Activated CD4-positive, alpha-beta T cell treated with anti-CD3 and anti-CD28 coated beads, Interleukin-2, amount 10 ng/mL, durations not matched to agents 7 days and 5 days (primary cell): ENCODE results near the gene CARMIL3. TPM values are rescaled to one million over a fixed set of nuclear protein-coding genes. Genes with fewer than 3 reads are reported as not detected.

Source experiments
- CTCF ChIA-PET: fragments of 350-600 bp; sonication (Branson Sonifier 250); formaldehyde crosslinking; loops from one replicate; lab custom pipeline; 2021; ENCODE audit warnings: antibody characterized with exemption; lab: Charles Lee
- POLR2A ChIA-PET: fragments of 350-600 bp; sonication (Branson Sonifier 250); formaldehyde crosslinking; loops from one replicate; lab custom pipeline; 2021; ENCODE audit warnings: antibody characterized with exemption; lab: Charles Lee
- DNase-seq: peaks from one replicate; pipeline ENCODE4 v3.0.0-alpha.2; 2020
- H3K27ac Mint-ChIP-seq: one replicate; pipeline ENCODE4 v1.8.0; 2021; ENCODE audit warnings: mild to moderate bottlenecking, moderate library complexity, mixed read lengths
- H3K27me3 Mint-ChIP-seq: one replicate; pipeline ENCODE4 v1.8.0; 2021; ENCODE audit warnings: mixed read lengths
- H3K36me3 Mint-ChIP-seq: one replicate; pipeline ENCODE4 v1.8.0; 2021; ENCODE audit warnings: low read depth, mixed read lengths
- H3K4me1 Mint-ChIP-seq: one replicate; pipeline ENCODE4 v1.8.0; 2021; ENCODE audit warnings: mixed read lengths
- H3K4me3 Mint-ChIP-seq: one replicate; pipeline ENCODE4 v1.8.0; 2021; ENCODE audit warnings: mild to moderate bottlenecking, moderate library complexity, mixed read lengths
- H3K9me3 Mint-ChIP-seq: one replicate; pipeline ENCODE4 v1.8.0; 2021; ENCODE audit warnings: mixed read lengths
- total RNA-seq, 2 experiments: library from RNA; stranded (reverse); gene quantifications; one replicate each; pipeline ENCODE4 v1.2.3, GENCODE V29; 2021

Gene CARMIL3
- total RNA-seq, 2 experiments from 2014 or later = 0.83 to 1.1 TPM

DNA sequence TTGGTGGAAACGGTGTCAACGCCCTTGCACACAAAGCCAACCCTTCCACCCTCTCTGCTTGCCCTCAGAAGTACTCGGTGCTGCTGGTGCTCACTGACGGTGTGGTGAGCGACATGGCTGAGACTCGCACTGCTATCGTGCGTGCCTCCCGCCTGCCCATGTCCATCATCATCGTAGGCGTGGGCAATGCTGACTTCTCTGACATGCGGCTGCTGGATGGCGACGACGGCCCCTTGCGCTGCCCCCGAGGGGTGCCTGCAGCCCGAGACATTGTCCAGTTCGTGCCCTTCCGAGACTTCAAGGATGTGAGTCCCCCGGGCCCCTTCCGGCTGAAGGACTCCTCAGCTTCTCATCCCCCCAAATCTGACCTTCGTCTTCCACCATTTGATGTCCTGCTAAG is 25.3 kb downstream of the CARMIL3 start:
- POLR2A ChIA-PET = interaction anchor here (0.6 kb wide), 1 partner anchor 64 kb away, joined by 6 read pairs; the partner anchor contains the start of gene EMC9
- Mint-ChIP-seq H3K27ac (peak overlapping the region; percentile 15), H3K36me3 (no peaks in the 10 kb centered on the region), H3K4me1 (peaks cover 36% of the 10 kb centered on the region), H3K9me3 (no peaks in the 10 kb centered on the region), H3K4me3 (no peak overlapping the region), H3K27me3 (peaks cover 2% of the 10 kb centered on the region)
- CTCF ChIA-PET = no interaction called here
- no peak for DNase-seq

- no peak for DNase-seq
- Mint-ChIP-seq H3K9me3 (no peaks in the 10 kb centered on the region), H3K27me3 (peaks cover 3% of the 10 kb centered on the region), H3K4me1 (peaks cover 42% of the 10 kb centered on the region), H3K4me3 (no peak overlapping the region), H3K27ac (peak overlapping the region; percentile 65), H3K36me3 (no peaks in the 10 kb centered on the region)
- ChIA-PET CTCF (no interaction called here), POLR2A (no interaction called here)
Observed at GRCh38 chr14:24078146-24078545, 26.3 kb downstream of the CARMIL3 start.

- no peak for DNase-seq
- POLR2A ChIA-PET = no interaction called here
- Mint-ChIP-seq H3K4me3 (peak overlapping the region; percentile 79), H3K9me3 (no peaks in the 10 kb centered on the region), H3K4me1 (peaks cover 42% of the 10 kb centered on the region), H3K36me3 (no peaks in the 10 kb centered on the region), H3K27ac (peak overlapping the region; percentile 58), H3K27me3 (peaks cover 3% of the 10 kb centered on the region)
- CTCF ChIA-PET = interaction anchor here (1.1 to 3.8 kb wide), 6 partner anchors 9 to 68 kb away, joined by 3 to 36 read pairs (median 6); partner anchors contain the start of gene PCK2
Observed at GRCh38 chr14:24079491-24080141, 27.8 kb downstream of the CARMIL3 start.

DNA sequence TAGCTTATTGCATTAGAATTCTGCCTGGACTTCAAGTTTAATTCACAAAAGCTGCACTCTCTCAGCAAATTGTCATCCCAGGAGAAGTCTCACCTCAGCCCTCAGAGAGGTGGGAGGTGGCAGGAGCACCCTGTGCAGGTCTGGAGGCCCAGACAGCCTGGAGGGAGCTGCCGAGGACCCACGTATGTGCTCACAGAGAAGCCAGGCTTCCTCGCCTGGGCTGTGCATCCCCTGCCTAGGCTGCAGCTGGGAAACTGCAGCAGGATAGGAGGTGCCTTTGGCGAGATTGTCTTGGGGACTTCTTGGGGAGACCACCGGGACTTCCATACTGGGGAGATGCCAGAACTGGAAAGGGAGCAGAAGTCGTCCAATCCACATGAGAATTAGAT is 28.3 kb downstream of the CARMIL3 start:
- H3K9me3 Mint-ChIP-seq = no peaks in the 10 kb centered on the region
- peaks cover 3% of the 10 kb centered on the region for H3K27me3 Mint-ChIP-seq
- peaks cover 40% of the 10 kb centered on the region for H3K4me1 Mint-ChIP-seq
- H3K4me3 Mint-ChIP-seq = peak overlapping the region; percentile 79
- ChIA-PET POLR2A (no interaction called here), CTCF (interaction anchor here (1.1 to 3.8 kb wide), 6 partner anchors 8 to 29 kb away, joined by 3 to 36 read pairs (median 6); partner anchors contain the start of gene PCK2)
- H3K36me3 Mint-ChIP-seq = no peaks in the 10 kb centered on the region
- H3K27ac Mint-ChIP-seq = peak overlapping the region; percentile 90
- no peak for DNase-seq

- H3K9me3 Mint-ChIP-seq = no peaks in the 10 kb centered on the region
- CTCF ChIA-PET = interaction anchor here (1.0 to 3.8 kb wide), 9 partner anchors 9 to 37 kb away, joined by 3 to 36 read pairs (median 3); partner anchors contain the start of gene PCK2
- peaks cover 31% of the 10 kb centered on the region for H3K4me1 Mint-ChIP-seq
- peak overlapping the region; percentile 90 for H3K27ac Mint-ChIP-seq
- peaks cover 3% of the 10 kb centered on the region for H3K27me3 Mint-ChIP-seq
- peak; percentile 79 for DNase-seq
- H3K4me3 Mint-ChIP-seq = peak overlapping the region; percentile 79
- no peaks in the 10 kb centered on the region for H3K36me3 Mint-ChIP-seq
- POLR2A ChIA-PET = no interaction called here
Observed at GRCh38 chr14:24080888-24081738, 29.3 kb downstream of the CARMIL3 start.

DNA sequence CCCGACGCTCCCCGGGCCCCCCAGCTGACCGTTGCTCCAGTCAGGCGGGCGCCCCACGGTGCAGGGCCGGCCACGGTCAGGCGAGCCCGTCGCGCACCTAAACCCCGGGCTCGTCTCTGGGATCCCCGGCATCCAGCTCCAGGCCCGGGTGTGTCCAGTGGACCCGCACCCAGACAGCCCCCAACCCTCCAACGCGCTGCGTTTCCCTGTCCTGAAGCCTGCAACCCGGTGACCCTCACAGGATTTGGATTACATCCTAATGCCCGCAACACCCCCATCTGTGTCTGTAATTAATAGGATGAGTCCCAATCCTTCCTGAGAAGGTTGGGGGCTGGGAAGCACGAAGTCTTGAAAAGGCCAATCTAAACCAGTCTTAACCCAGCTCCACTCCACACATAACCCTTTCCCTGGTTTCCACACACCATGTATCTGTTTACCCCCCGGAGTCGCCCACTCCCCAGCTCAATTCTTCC is 30.0 kb downstream of the CARMIL3 start:
- Mint-ChIP-seq H3K9me3 (no peaks in the 10 kb centered on the region), H3K27me3 (peaks cover 3% of the 10 kb centered on the region), H3K4me1 (peaks cover 27% of the 10 kb centered on the region), H3K36me3 (no peaks in the 10 kb centered on the region), H3K4me3 (peak overlapping the region; percentile 72), H3K27ac (peak overlapping the region; percentile 90)
- no peak for DNase-seq
- ChIA-PET POLR2A (no interaction called here), CTCF (interaction anchor here (1.0 to 3.8 kb wide), 7 partner anchors 9 to 79 kb away, joined by 3 to 36 read pairs (median 5); partner anchors contain the start of genes IRF9 and PCK2)

- H3K27me3 Mint-ChIP-seq = peaks cover 3% of the 10 kb centered on the region
- no peaks in the 10 kb centered on the region for H3K36me3 Mint-ChIP-seq
- DNase-seq = no peak
- ChIA-PET CTCF (interaction anchor here (0.5 to 3.8 kb wide), 8 partner anchors 8 to 488 kb away, joined by 3 to 36 read pairs (median 4); partner anchors contain the start of genes IRF9 and PCK2), POLR2A (interaction anchor here (0.6 kb wide), 1 partner anchor 47 kb away, joined by 3 read pairs; no protein-coding TSS in a partner anchor)
- no peaks in the 10 kb centered on the region for H3K9me3 Mint-ChIP-seq
- H3K27ac Mint-ChIP-seq = peak overlapping the region; percentile 90
- peak overlapping the region; percentile 72 for H3K4me3 Mint-ChIP-seq
- peaks cover 27% of the 10 kb centered on the region for H3K4me1 Mint-ChIP-seq
Observed at GRCh38 chr14:24082411-24083080, 30.7 kb downstream of the CARMIL3 start.

- Mint-ChIP-seq H3K4me1 (peaks cover 27% of the 10 kb centered on the region), H3K27ac (no peak overlapping the region), H3K27me3 (peaks cover 3% of the 10 kb centered on the region), H3K9me3 (no peaks in the 10 kb centered on the region), H3K36me3 (no peaks in the 10 kb centered on the region), H3K4me3 (no peak overlapping the region)
- ChIA-PET POLR2A (no interaction called here), CTCF (interaction anchor here (1.0 to 1.7 kb wide), 2 partner anchors 78 to 250 kb away, joined by 3 to 5 read pairs; partner anchors contain the start of gene IRF9)
- DNase-seq = no peak
Observed at GRCh38 chr14:24083462-24083861, 31.7 kb downstream of the CARMIL3 start.

DNA sequence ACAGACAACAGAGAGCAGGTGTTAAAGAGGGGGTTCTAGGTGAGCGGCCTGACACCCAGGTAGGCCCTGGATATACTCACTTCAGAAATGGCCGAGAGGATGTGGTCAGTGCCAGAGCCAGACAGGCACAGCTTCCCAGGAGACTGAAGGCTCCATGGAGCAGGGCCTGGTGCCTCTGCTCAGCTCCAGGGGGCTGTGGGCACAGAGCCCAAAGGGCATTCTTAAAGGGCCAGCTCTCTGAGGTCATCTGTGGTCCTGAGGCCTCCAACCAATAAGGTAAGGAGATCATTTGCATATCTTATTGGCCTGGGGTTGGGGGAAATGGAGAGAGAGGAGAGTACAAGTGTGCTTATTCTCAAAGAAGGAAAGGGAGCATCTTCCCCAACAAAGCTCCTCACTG is 32.6 kb downstream of the CARMIL3 start:
- H3K27ac Mint-ChIP-seq = no peak overlapping the region
- no peak overlapping the region for H3K4me3 Mint-ChIP-seq

GRCh38 chr14:24085215-24085614 is 33.4 kb downstream of the CARMIL3 start:
- Mint-ChIP-seq H3K36me3 (no peaks in the 10 kb centered on the region), H3K9me3 (no peaks in the 10 kb centered on the region), H3K27me3 (peaks cover 1% of the 10 kb centered on the region), H3K27ac (no peak overlapping the region), H3K4me1 (peaks cover 18% of the 10 kb centered on the region), H3K4me3 (no peak overlapping the region)
- ChIA-PET CTCF (interaction anchor here (0.9 to 1.3 kb wide), 4 partner anchors 11 to 96 kb away, joined by 3 to 4 read pairs (median 3); partner anchors contain the start of genes DHRS4L2 and PSME1), POLR2A (interaction anchor here (0.7 kb wide), 1 partner anchor 195 kb away, joined by 3 read pairs; no protein-coding TSS in a partner anchor)
- no peak for DNase-seq

More for the DNA sequence above, 32.6 kb downstream of the CARMIL3 start:
- ChIA-PET POLR2A (no interaction called here), CTCF (interaction anchor here (1.2 to 1.3 kb wide), 2 partner anchors 10 to 24 kb away, joined by 3 to 4 read pairs; no protein-coding TSS in a partner anchor)
- DNase-seq = no peak
- Mint-ChIP-seq H3K36me3 (no peaks in the 10 kb centered on the region), H3K9me3 (no peaks in the 10 kb centered on the region), H3K27me3 (peaks cover 1% of the 10 kb centered on the region), H3K4me1 (peaks cover 22% of the 10 kb centered on the region)

GRCh38 chr14:24086193-24086955 is 34.6 kb downstream of the CARMIL3 start:
- Mint-ChIP-seq H3K27me3 (peaks cover 1% of the 10 kb centered on the region), H3K4me1 (peaks cover 14% of the 10 kb centered on the region), H3K36me3 (no peaks in the 10 kb centered on the region), H3K4me3 (no peak overlapping the region), H3K9me3 (no peaks in the 10 kb centered on the region), H3K27ac (no peak overlapping the region)
- POLR2A ChIA-PET = interaction anchor here (0.7 kb wide), 1 partner anchor 197 kb away, joined by 3 read pairs; no protein-coding TSS in a partner anchor
- CTCF ChIA-PET = interaction anchor here (1.0 to 1.1 kb wide), 2 partner anchors 20 to 24 kb away, joined by 3 to 4 read pairs; no protein-coding TSS in a partner anchor
- no peak for DNase-seq
